Large intestine (tissue), 3 donors: ENCODE results near the gene EDEM1. TPM values are rescaled to one million over a fixed set of nuclear protein-coding genes. Genes with fewer than 3 reads are reported as not detected.
"Not testable (repeated sequence)": the region's sequence is repeated elsewhere in the genome, so short reads cannot be mapped to it uniquely, and the experiment has no call there.

Experiments used
- DNase-seq, 2 donors: peaks; one replicate each; pipeline versions ENCODE4 v3.0.0 to v3.0.0-alpha.2; 2013
- H3K27ac ChIP-seq: one replicate; pipeline ENCODE4 v1.5.1; 2013; ENCODE audit warnings: low read length
- H3K27me3 ChIP-seq: 2 replicates; pipeline ENCODE4 v1.6.1; 2013; ENCODE audit warnings: low read length; ENCODE audit not compliant: control insufficient read depth, insufficient read depth
- H3K36me3 ChIP-seq: 2 replicates; pipeline ENCODE4 v1.6.1; 2013; ENCODE audit warnings: low read length; ENCODE audit not compliant: control insufficient read depth, insufficient read depth
- H3K4me1 ChIP-seq: one replicate; pipeline ENCODE4 v1.6.1; 2013; ENCODE audit warnings: low read length; ENCODE audit not compliant: control insufficient read depth, insufficient read depth
- H3K4me3 ChIP-seq: one replicate; pipeline ENCODE4 v1.5.1; 2013; ENCODE audit warnings: low read length
- H3K9me3 ChIP-seq: one replicate; pipeline ENCODE4 v1.6.1; 2013; ENCODE audit warnings: mild to moderate bottlenecking, low read depth, low read length, moderate library complexity; ENCODE audit not compliant: control insufficient read depth
- WGBS: methylation state at CpG from one replicate; pipeline ENCODE4 v1.1.5; 2013; ENCODE audit warnings: low lambda C conversion rate; ENCODE audit not compliant: insufficient coverage; 5-methylcytosine and 5-hydroxymethylcytosine counted together
- polyA plus RNA-seq: library from polyadenylated mRNA; unstranded; fragments of 120-200 nt; gene quantifications from one replicate; pipeline ENCODE4 v1.2.1, GENCODE V29; 2013

Gene EDEM1
- polyA plus RNA-seq, 1 donor, result 22.2 TPM

DNA sequence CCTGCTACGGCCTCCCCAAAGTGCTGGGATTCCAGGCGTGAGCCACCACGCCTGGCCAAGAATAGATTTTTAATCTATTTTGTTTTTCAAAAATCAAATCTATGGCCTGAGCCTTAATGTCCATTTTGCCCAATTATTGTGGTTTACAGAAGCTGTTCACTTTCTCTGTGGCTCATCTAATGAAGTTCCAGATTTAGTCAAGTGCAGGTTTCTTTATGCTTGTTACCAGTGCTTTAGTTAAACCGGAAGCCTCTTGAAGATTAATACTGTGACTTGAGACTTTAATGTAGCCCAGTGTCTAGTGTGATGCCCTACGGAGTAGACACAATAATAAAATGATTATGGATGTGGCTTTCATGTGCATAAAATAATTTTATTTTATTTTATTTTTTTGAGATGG is 16.5 kb upstream of the EDEM1 start:
- DNase-seq, result no peak
- peaks cover 29% of the 10 kb centered on the region for H3K36me3 ChIP-seq
- H3K27me3 ChIP-seq, result no peaks in the 10 kb centered on the region
- H3K4me1 ChIP-seq, result no peaks in the 10 kb centered on the region
- H3K27ac ChIP-seq, result no peak overlapping the region
- no CpG with 5 or more reads among the region's 5 CpGs for WGBS
- no peak overlapping the region for H3K4me3 ChIP-seq
- no peaks in the 10 kb centered on the region for H3K9me3 ChIP-seq

DNA sequence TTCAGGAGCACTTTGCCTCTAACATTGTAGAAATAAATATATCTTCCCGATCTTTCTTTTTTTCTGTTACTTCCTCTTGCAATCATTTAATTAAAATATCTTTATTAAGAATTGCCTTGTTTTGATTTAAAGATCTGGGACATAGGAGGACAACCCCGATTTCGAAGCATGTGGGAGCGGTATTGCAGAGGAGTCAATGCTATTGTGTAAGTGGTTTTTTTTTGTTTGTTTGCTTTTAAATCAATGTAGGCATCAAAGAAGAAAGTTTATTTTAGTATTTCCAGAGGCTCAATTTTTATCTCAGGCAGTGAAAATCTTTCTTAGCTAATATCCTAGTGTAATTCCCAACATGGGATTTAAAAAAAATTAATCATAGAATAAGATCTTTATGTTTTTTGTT is 15.5 kb upstream of the EDEM1 start:
- H3K4me1 ChIP-seq, result no peaks in the 10 kb centered on the region
- H3K4me3 ChIP-seq, result no peak overlapping the region
- H3K27me3 ChIP-seq, result no peaks in the 10 kb centered on the region
- peaks cover 37% of the 10 kb centered on the region for H3K36me3 ChIP-seq
- H3K9me3 ChIP-seq, result no peaks in the 10 kb centered on the region
- no peak for DNase-seq
- WGBS, result 100% methylated on average over 2 of the region's 4 CpGs
- H3K27ac ChIP-seq, result no peak overlapping the region

GRCh38 chr3:5179036-5179435 is 8.5 kb upstream of the EDEM1 start:
- DNase-seq, H3K27me3 ChIP-seq, H3K4me3 ChIP-seq, H3K9me3 ChIP-seq, H3K4me1 ChIP-seq, H3K27ac ChIP-seq: not testable (repeated sequence)
- no CpG with 5 or more reads among the region's 2 CpGs for WGBS
- peaks cover 51% of the 10 kb centered on the region for H3K36me3 ChIP-seq

GRCh38 chr3:5181469-5182141 is 5.9 kb upstream of the EDEM1 start:
- H3K9me3 ChIP-seq, result no peaks in the 10 kb centered on the region
- H3K27ac ChIP-seq, result no peak overlapping the region
- H3K4me1 ChIP-seq, result no peaks in the 10 kb centered on the region
- no peak for DNase-seq
- no peak overlapping the region for H3K4me3 ChIP-seq
- WGBS, result 100% methylated on average over 2 of the region's 2 CpGs
- H3K36me3 ChIP-seq, result peaks cover 37% of the 10 kb centered on the region
- no peaks in the 10 kb centered on the region for H3K27me3 ChIP-seq

- not testable (repeated sequence) for H3K4me3 ChIP-seq, DNase-seq, H3K27me3 ChIP-seq, H3K27ac ChIP-seq, H3K4me1 ChIP-seq, H3K9me3 ChIP-seq
- no CpG with 5 or more reads among the region's 12 CpGs for WGBS
- H3K36me3 ChIP-seq, result peaks cover 21% of the 10 kb centered on the region
Measured at GRCh38 chr3:5183714-5184113, 3.8 kb upstream of the EDEM1 start.

- no peaks in the 10 kb centered on the region for H3K27me3 ChIP-seq
- no CpG with 5 or more reads among the region's 6 CpGs for WGBS
- no peak overlapping the region for H3K4me3 ChIP-seq
- no peak for DNase-seq
- H3K36me3 ChIP-seq, result peaks cover 17% of the 10 kb centered on the region
- H3K4me1 ChIP-seq, result peaks cover 5% of the 10 kb centered on the region
- no peak overlapping the region for H3K27ac ChIP-seq
- no peaks in the 10 kb centered on the region for H3K9me3 ChIP-seq
Measured at GRCh38 chr3:5184499-5184898, 3.0 kb upstream of the EDEM1 start.

DNA sequence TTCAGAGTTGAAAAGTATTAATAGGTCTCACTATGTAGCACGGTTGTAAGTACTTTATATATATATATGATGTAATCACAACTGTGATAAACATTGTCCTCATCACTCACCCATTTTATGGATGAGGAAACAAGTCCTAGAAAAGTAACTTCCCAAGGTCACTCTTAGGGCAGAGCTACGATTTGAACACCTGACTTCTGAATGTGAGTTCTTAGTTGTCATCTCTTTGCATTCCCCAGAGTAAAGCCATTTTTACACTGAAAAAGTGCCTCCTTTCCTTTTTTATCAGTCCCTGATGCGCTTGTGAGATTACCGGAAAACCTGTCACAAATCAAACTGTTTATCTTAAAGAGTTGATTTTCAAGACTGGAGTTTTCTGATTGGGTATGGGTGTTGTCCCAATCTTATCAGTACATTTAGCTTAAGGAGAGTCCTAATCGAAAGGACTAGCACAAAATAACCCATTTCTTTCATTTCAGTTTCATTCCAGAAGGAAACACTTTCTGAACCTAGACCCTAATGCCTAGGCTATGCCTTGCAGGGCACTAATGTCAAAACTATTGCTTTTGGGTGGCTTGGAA is 2.3 kb upstream of the EDEM1 start:
- Histone ChIP-seq H3K36me3 (peaks cover 12% of the 10 kb centered on the region), H3K9me3 (no peaks in the 10 kb centered on the region), H3K4me1 (peaks cover 5% of the 10 kb centered on the region), H3K27me3 (no peaks in the 10 kb centered on the region), H3K4me3 (no peak overlapping the region), H3K27ac (no peak overlapping the region)
- WGBS, result 100% methylated on average over 1 of the region's 5 CpGs
- no peak for DNase-seq

GRCh38 chr3:5186089-5186857 is 1.2 kb upstream of the EDEM1 start:
- H3K4me1 ChIP-seq, result peaks cover 8% of the 10 kb centered on the region
- DNase-seq, result no peak
- no peaks in the 10 kb centered on the region for H3K9me3 ChIP-seq
- H3K27ac ChIP-seq, result no peak overlapping the region
- no peaks in the 10 kb centered on the region for H3K27me3 ChIP-seq
- H3K4me3 ChIP-seq, result peak overlapping the region; percentile 62
- WGBS, result no CpG with 5 or more reads among the region's 6 CpGs
- H3K36me3 ChIP-seq, result peaks cover 7% of the 10 kb centered on the region

GRCh38 chr3:5186858-5187155 is 700 bp upstream of the EDEM1 start:
- Histone ChIP-seq H3K27me3 (no peaks in the 10 kb centered on the region), H3K27ac (peak overlapping the region; percentile 65), H3K36me3 (peaks cover 2% of the 10 kb centered on the region), H3K9me3 (no peaks in the 10 kb centered on the region), H3K4me3 (peak overlapping the region; percentile 62), H3K4me1 (peaks cover 8% of the 10 kb centered on the region)
- WGBS, result no CpG with 5 or more reads among the region's 8 CpGs
- DNase-seq, result no peak

DNA sequence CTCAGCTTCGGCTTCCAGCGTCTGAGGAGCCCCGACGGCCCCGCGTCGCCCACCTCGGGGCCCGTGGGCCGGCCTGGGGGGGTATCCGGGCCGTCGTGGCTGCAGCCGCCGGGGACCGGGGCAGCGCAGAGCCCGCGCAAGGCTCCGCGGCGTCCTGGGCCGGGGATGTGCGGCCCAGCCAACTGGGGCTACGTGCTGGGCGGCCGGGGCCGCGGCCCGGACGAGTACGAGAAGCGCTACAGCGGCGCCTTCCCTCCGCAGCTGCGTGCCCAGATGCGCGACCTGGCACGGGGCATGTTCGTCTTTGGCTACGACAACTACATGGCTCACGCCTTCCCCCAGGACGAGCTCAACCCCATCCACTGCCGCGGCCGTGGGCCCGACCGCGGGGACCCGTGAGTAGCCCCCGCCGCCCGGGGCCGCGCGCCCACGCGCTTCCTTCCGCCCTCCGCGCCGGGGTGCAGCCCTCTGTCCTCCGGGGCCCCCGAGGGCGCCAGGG is 462 bp downstream of the EDEM1 start:
- H3K4me1 ChIP-seq, result peaks cover 8% of the 10 kb centered on the region
- peak; percentile 20 to 75 for DNase-seq
- peaks cover 2% of the 10 kb centered on the region for H3K36me3 ChIP-seq
- no peaks in the 10 kb centered on the region for H3K27me3 ChIP-seq
- H3K4me3 ChIP-seq, result peak overlapping the region; percentile 97
- no peaks in the 10 kb centered on the region for H3K9me3 ChIP-seq
- peak overlapping the region; percentile 91 for H3K27ac ChIP-seq
- WGBS, result no CpG with 5 or more reads among the region's 66 CpGs
